Activated naive CD4-positive, alpha-beta T cell treated with anti-CD3 and anti-CD28 coated beads, Interleukin-2, amount 50 U/mL, for 72 hours (primary cell): ENCODE data around the gene STPG1. TPM values are rescaled to one million over a fixed set of nuclear protein-coding genes. Genes with fewer than 3 reads are reported as not detected.
A peak's percentile ranks its signal among the peaks of the same experiment; 100 is the strongest.

ENCODE experiments used
- ATAC-seq, 2 donors: fragments of 150-1000 bp; cut with Tn5 transposase; 2 replicates each; pipeline ENCODE4 v1.10.0; 2021; ENCODE audit warnings: mild to moderate bottlenecking in 2 of 2, moderate library complexity in 2 of 2
- DNase-seq, 2 donors: peaks; one replicate each; pipeline ENCODE4 v3.0.0; 2021 to 2022; ENCODE audit warnings: low spot score in 2 of 2
- H3K27ac Mint-ChIP-seq, 2 donors: one replicate each; pipeline ENCODE4 v1.8.0; 2022; ENCODE audit warnings: mild to moderate bottlenecking in 2 of 2, mixed read lengths in 2 of 2
- H3K36me3 Mint-ChIP-seq, 2 donors: one replicate each; pipeline ENCODE4 v1.8.0; 2022; ENCODE audit warnings: mixed read lengths in 2 of 2
- H3K9me3 Mint-ChIP-seq, 2 donors: one replicate each; pipeline ENCODE4 v1.8.0; 2022; ENCODE audit warnings: mixed read lengths in 2 of 2
- total RNA-seq, 2 donors: library from RNA; stranded (reverse); gene quantifications; one replicate each; pipeline ENCODE4 v1.2.3, GENCODE V29; 2022

STPG1 gene
- total RNA-seq, 2 donors from 2014 or later: 6.1 to 7.0 TPM

- no peaks in the 10 kb centered on the region for H3K9me3 Mint-ChIP-seq
- no peak overlapping the region for H3K27ac Mint-ChIP-seq
- DNase-seq (no peak), ATAC-seq (no peak)
- no peaks in the 10 kb centered on the region for H3K36me3 Mint-ChIP-seq
These were observed 88.7 kb downstream of the STPG1 start for GRCh38 chr1:24324903-24325302.

DNA sequence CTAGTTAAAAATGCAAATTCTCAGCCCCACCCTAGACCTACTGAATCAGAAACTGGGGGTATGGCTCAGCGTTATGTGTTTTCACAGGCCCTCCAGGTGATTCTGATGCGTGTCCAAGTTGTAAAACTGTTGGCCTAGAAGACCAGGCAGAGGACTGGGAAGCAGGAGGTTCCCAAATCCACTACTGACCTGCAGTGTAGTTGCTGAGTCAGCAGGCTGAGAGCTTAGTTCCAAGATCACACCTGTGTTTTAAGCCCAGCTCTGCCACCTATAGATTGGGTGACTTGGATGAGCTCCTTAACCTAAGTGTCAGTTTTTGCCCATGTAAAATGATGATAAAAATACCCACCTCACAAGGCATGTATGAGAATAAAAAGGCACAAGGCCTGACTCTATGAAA, 90.3 kb downstream of the STPG1 start:
- ATAC-seq: no peak
- Mint-ChIP-seq H3K9me3 (no peaks in the 10 kb centered on the region), H3K36me3 (no peaks in the 10 kb centered on the region), H3K27ac (no peak overlapping the region)
- no peak for DNase-seq

DNA sequence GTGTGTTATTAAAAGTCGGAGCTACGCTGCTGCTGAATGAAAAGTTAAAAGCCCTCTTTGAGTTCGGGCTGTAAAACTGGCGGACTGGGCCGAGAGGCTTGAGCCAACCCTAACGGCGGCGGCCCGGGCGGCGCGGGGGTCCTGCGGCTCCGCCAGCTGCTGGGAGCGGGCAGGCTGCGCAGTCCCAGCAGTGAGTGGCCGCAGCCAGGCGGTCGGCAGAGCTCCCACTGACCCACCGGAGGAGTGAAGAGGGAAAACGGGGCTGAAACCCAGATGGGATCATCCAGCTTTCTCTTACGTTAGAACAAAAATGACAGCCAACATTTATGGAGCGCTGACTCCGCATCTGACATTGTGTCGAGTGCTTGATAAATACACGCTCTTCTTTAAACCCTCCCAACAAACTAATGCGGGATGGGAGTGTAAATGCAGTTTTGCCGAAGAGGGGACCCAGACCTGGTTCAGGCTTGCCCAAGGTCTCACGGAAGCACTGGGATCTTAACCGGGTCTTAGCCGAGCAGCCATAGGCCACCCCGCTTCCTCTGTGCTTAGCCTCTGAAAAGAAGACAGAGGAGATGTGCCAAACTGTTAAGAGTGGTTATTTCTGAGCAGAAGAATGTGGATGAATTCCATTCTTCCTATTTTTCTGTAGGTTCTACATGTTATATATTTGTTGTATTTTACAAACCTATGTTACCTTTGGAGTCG, 91.0 kb downstream of the STPG1 start:
- no peaks in the 10 kb centered on the region for H3K36me3 Mint-ChIP-seq
- H3K9me3 Mint-ChIP-seq: no peaks in the 10 kb centered on the region

DNA sequence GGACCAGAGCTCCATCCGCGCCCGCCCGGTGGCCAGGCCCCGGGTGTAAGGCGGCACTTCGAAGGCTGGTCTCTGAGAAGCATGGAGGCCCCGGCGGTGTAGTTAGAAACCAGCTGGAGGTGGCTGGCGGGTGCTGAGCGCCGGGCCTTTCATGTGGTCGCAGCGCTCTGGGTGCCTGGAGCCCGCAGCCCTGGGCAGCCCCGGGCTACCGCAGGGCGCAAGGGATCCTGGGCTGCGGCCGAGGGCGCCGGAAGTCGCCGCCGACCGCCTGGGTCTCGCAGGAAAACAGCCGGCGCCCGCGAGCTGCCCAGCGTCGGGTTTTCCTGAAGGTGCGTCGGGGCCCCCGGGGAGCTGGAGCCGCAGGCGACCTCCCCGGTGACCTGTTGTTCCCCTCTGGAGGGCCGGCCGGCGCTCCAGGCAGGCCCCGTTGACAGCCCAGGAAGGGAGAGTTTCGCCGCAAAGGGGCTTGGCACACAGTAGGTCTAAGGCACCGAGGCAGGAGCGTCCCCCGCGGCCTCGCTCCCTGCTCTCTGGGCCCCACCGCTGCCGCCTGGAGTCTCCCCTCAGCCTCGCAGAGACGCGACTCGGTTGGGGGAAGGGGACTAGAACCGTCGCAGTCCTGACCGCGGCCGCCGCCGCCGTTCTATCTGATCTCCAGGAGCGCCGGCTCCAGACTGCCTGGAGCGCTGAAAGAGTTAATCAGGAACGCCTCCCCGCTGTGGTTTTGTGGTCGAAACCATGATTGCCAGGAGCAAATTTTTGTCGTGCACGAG, 91.7 kb downstream of the STPG1 start:
- Mint-ChIP-seq H3K36me3 (no peaks in the 10 kb centered on the region), H3K9me3 (no peaks in the 10 kb centered on the region), H3K27ac (peak overlapping the region; percentile 29 to 35)
- ATAC-seq (peak; percentile 82 to 96), DNase-seq (peak; percentile 70 to 88)

More for the DNA sequence above, 91.0 kb downstream of the STPG1 start:
- ATAC-seq: no peak
- H3K27ac Mint-ChIP-seq: peak overlapping the region; percentile 29 to 35
- DNase-seq: no peak

DNA sequence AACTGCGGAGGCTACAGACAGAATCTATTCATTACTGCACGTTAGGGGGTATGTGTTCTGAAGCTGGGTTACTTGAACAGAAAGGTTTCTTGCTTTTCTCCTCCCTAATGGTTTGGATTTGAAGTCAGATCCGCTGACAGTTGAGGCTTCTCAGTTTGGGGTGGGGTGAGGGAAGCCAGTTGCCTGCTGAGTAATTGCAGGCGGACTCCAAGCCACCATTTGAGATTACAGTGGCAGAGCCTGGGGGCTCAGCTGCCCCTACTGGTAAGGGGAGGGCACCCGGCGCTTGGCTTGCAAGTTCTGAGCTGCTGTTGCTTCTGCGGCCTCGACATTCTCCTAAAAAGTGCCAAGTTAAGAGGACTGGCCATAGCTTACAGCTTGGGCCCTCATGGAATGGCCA, 92.5 kb downstream of the STPG1 start:
- Mint-ChIP-seq H3K9me3 (no peaks in the 10 kb centered on the region), H3K36me3 (no peaks in the 10 kb centered on the region), H3K27ac (no peak overlapping the region)
- DNase-seq: no peak
- ATAC-seq: no peak

- no peak overlapping the region for H3K27ac Mint-ChIP-seq
- DNase-seq (no peak), ATAC-seq (no peak)
- no peaks in the 10 kb centered on the region for H3K9me3 Mint-ChIP-seq
- no peaks in the 10 kb centered on the region for H3K36me3 Mint-ChIP-seq
These were observed 93.6 kb downstream of the STPG1 start for GRCh38 chr1:24319962-24320361.

- Mint-ChIP-seq H3K27ac (no peak within 1 kb of the TSS), H3K36me3 (no peaks in the 10 kb centered on the region), H3K9me3 (no peaks in the 10 kb centered on the region)
- ATAC-seq (no peak), DNase-seq (no peak)
These were observed 94.2 kb downstream of the STPG1 start, which contains the start of gene GRHL3 for GRCh38 chr1:24319312-24319863. TSS of gene GRHL3 (plus strand) at chr1:24319357. CDS start at chr1:24319552, 195 bp downstream.

DNA sequence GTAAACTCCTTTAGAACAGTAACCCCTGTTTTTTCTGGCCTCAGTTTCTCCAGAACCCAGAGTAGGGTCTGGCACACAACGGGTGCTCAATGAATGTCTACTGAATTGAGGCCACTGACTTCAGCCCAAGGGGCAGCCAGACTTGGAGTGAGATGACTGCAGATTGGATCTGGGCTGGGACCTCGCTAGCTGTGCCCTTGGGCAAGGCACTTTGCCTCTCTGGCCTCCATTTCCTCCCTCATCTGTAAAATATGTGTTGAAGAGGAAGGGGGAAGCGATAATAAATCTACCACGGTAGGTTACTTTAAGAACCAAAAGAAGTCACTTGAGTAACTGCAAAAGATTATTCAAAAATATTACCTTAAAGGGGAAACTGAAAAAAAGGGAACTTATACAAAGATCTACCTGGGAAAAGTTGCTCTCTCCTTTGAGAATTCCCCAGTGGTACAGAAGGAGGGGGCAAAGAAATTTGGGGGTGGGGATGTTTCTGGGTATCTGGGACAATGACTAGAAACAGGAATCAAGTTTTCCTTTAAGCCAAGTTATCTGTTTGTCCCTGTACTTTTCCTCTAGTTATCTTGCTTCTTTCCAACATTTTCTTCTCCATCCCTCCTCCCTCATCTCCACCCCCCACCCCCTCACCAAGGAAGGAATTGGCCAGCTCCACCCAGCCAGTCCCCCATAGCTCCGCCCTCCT, 94.8 kb downstream of the STPG1 start:
- no peaks in the 10 kb centered on the region for H3K36me3 Mint-ChIP-seq
- ATAC-seq (no peak), DNase-seq (no peak)
- H3K27ac Mint-ChIP-seq: no peak overlapping the region
- no peaks in the 10 kb centered on the region for H3K9me3 Mint-ChIP-seq

DNA sequence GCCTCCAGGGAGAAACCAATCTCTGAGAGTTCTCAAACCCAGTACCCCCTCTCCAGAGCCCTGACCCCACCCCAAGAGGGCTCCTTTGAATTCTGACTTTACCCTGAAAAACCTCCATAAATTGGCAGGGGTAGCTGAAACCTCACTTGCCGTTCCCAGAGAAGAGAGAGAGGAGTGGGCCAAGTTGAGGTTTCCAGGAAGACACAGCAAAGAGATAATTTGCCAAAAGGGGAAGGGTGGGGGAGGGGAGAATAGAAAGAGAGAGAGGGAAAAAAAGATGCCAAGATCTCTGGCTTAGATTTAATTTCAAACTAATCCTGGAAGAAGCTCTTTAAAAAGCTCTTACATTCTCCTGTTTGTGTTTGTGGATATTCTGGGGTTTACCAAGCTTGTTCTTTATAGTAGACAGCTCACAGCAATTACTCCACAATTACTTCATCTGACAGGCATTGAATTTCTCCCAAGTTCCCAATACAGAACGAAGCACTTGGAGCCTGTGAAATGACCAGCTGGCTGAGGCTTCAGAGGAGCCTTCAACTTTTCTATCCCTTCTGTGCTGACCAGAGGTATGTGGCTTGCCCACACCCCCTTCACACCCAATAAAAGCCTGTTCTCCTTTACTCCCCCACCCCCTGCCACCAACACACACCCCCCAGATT, 95.5 kb downstream of the STPG1 start:
- ATAC-seq (no peak), DNase-seq (no peak)
- Mint-ChIP-seq H3K36me3 (no peaks in the 10 kb centered on the region), H3K9me3 (no peaks in the 10 kb centered on the region), H3K27ac (no peak overlapping the region)

DNA sequence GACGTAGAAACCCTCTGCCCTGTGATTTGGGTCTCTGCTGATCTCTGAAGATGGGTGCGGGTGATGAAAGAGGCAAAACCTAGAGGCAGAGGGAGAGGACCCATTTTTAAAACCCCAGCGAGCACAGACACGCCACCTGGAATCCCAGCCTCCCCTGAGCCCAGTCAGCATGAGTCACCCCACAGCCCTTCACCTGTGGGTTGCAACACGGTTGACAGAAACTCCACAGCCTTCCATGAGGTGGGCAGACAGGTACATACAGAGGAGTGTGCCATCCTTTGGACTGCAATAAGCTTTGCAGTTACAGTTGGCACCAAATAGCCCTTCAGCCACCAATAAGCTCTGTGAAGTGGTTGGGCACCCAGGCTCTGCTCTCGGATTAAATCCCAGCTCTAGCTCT, 96.5 kb downstream of the STPG1 start:
- no peak overlapping the region for H3K27ac Mint-ChIP-seq
- ATAC-seq: no peak
- DNase-seq: no peak

GRCh38 chr1:24316645-24317044, 96.9 kb downstream of the STPG1 start:
- Mint-ChIP-seq H3K9me3 (no peaks in the 10 kb centered on the region), H3K27ac (no peak overlapping the region), H3K36me3 (no peaks in the 10 kb centered on the region)
- ATAC-seq: no peak
- no peak for DNase-seq

More for the DNA sequence above, 96.5 kb downstream of the STPG1 start:
- Mint-ChIP-seq H3K36me3 (no peaks in the 10 kb centered on the region), H3K9me3 (no peaks in the 10 kb centered on the region)

- Mint-ChIP-seq H3K36me3 (no peaks in the 10 kb centered on the region), H3K9me3 (no peaks in the 10 kb centered on the region), H3K27ac (no peak overlapping the region)
- ATAC-seq (no peak), DNase-seq (no peak)
These were observed 98.2 kb downstream of the STPG1 start for GRCh38 chr1:24315391-24315790.

DNA sequence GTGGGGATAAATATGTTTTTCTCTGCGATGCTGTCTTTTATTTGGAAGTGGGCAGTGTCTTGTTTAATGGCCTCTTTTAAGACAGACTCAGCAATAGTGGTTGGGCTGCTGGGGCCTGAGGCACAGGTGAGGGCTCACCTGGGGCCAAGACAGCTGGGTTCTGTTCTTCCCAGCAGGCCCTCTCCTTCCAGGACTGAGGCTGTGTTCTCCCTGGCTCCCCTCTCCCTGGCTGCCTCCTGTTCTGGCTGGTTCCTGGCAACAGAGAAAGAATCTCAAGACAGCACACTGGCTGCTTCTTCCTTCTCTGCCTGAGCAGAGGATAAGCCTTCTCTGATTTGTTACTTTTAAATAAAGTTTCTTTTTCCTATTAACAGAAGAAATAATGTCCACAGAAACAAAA, 101.8 kb downstream of the STPG1 start:
- DNase-seq (no peak), ATAC-seq (no peak)
- Mint-ChIP-seq H3K36me3 (peaks cover 0 to 4% of the 10 kb centered on the region in 2 donors), H3K9me3 (no peaks in the 10 kb centered on the region), H3K27ac (no peak overlapping the region)

- ATAC-seq (no peak), DNase-seq (no peak)
- no peaks in the 10 kb centered on the region for H3K9me3 Mint-ChIP-seq
- H3K36me3 Mint-ChIP-seq: peaks cover 0 to 4% of the 10 kb centered on the region in 2 donors
- no peak overlapping the region for H3K27ac Mint-ChIP-seq
These were observed 102.3 kb downstream of the STPG1 start for GRCh38 chr1:24311234-24311633.

DNA sequence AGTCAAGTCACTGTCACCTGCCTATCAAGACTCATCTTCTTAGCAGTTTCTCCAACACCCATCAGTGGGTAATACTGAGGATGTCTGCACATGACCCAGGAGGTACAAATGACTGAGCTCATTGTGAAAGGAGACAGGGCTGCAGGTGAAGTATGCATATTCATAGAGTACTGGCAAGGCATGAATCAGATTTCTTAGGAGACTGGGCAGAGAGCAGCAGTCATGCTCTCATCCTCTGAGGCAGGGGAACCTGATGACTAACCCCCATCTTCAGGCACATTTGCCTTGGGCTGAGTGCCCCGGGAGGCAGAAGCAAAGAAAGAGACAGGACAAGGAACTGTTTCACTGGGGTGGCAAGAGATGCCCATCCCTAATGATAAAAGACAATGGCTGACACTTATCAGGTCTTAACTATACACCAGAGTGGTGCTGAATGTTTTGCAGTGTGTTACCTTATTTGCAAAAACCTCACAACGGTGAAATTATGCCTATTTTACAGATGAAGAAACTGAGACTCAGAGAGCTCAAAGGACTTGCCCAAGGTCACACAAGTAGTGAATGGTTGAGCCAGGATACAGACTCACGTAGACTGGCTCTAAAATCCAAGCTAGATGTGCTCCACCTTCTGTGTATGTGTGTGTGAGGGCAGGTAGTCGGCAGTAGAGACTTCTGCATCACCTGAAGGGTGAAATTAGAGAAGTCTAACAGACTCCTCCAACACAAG, 103.7 kb downstream of the STPG1 start:
- ATAC-seq (peak; percentile 95 to 99), DNase-seq (peak in 1 of 2 donors; percentile 10)
- Mint-ChIP-seq H3K9me3 (no peaks in the 10 kb centered on the region), H3K36me3 (peaks cover 0 to 4% of the 10 kb centered on the region in 2 donors), H3K27ac (no peak overlapping the region)
